GM18526 (cell line): Measurements from ENCODE around the gene FOXA2.

Experiments used
- POLR2A ChIP-seq: IDR thresholded peaks from 3 replicates; pipeline ENCODE4 v1.6.1; 2011; ENCODE audit not compliant: insufficient read length; ENCODE audit errors: extremely low read depth

FOXA2 gene

GRCh38 chr20:22576733-22577514, 7.4 kb downstream of the FOXA2 start:
- no peak for TF ChIP-seq POLR2A

DNA sequence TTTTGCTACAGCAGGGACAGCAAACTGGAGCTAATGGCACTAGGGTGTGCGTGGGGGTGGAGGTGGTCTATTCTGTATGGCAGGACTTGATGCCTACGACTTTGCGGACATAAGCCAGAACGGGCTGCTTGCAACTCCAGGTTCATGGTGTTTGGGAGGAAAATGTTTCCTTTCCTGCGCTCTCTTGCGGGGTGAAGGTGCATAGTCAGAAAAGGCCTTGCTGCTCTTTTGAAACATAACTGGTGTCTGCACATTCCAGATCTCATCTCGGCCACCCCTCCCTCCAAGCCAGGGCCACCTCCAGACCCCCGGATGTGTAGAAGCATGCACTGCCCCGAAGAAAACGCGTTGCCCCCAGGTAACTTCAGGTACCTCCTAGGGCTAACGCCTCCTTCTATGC, 8.1 kb downstream of the FOXA2 start:
- no peak for TF ChIP-seq POLR2A

- TF ChIP-seq POLR2A, result no peak
Observed at GRCh38 chr20:22575737-22576136, 8.6 kb downstream of the FOXA2 start.

DNA sequence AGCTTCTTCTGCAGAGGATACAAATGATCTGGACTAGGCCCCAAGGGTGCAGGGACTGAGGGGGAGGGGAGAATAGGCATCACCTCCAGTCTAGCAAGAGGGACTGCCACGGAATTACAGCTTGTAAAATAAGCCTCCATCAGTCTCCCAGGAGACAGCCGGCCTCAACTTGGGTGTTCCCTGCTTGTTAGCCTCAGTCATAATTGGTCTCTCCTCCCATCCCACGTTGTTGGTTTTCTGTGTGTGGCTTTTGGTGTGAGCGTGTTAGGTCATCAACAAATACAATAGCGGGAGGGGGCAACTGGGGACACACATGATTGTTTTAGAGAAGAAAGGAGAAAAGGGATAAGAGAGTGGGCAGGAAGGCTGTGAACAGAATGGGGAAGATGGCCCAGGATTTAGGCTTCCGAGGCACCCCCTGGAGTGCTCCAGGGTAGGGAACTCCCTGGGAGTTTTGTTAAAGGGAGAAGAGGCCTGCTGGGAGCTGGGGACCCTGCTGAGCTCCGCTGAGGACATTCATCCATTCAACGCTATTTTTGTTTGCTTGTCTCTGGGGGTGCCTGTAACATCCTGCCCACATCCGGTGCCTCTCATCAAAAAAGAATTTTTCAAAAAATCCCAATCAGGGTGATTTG, 9.2 kb downstream of the FOXA2 start:
- no peak for TF ChIP-seq POLR2A

GRCh38 chr20:22574545-22575086, 9.8 kb downstream of the FOXA2 start:
- TF ChIP-seq POLR2A, result no peak

DNA sequence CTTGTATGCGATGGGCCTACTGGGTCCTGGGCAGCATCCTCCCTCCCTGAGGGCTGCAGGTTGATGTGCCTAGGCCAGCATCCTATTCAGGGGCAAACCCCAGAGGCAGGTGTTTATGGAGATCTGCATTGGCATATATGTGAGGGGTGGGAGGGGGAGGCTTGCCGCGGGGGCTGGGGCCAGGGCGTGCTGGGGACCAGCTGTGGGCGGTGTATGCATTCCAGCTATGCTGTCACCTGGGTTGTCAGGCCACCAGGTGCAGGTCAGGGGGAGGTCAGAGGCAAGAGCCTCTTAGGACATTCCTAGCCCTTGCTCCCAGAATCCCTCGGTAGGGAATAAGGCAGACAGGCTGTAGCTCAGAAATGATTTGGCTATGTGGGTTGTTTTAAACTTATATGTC, 11.9 kb downstream of the FOXA2 start:
- no peak for TF ChIP-seq POLR2A

- no peak for TF ChIP-seq POLR2A
Observed at GRCh38 chr20:22572023-22572422, 12.3 kb downstream of the FOXA2 start.

- no peak for TF ChIP-seq POLR2A
Observed at GRCh38 chr20:22569353-22569752, 15.0 kb downstream of the FOXA2 start.

DNA sequence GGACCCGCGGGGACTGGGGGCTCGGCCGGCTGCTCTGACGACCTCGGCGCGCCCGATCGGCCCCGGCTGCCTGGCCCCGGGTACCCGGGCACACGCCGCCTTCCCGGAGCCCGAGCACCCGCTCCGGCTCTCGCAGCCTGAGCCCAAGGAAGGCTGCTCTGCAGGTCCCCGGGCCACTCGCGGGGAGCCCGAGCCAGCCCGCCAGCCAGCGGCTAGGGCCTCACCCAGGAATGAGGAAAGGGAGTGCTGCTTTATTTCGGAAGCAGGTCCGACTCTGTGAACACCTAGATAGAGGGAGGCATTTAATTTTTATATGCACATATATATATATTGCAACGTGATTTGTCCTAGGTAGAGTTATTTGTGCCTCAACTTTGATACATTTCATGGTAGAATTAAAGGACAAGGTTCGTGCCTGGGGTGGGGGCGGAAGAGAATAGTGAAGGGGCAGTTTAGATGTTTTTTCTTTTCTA, 15.5 kb downstream of the FOXA2 start:
- TF ChIP-seq POLR2A, result no peak

GRCh38 chr20:22567944-22568871, 16.2 kb downstream of the FOXA2 start:
- TF ChIP-seq POLR2A, result no peak

DNA sequence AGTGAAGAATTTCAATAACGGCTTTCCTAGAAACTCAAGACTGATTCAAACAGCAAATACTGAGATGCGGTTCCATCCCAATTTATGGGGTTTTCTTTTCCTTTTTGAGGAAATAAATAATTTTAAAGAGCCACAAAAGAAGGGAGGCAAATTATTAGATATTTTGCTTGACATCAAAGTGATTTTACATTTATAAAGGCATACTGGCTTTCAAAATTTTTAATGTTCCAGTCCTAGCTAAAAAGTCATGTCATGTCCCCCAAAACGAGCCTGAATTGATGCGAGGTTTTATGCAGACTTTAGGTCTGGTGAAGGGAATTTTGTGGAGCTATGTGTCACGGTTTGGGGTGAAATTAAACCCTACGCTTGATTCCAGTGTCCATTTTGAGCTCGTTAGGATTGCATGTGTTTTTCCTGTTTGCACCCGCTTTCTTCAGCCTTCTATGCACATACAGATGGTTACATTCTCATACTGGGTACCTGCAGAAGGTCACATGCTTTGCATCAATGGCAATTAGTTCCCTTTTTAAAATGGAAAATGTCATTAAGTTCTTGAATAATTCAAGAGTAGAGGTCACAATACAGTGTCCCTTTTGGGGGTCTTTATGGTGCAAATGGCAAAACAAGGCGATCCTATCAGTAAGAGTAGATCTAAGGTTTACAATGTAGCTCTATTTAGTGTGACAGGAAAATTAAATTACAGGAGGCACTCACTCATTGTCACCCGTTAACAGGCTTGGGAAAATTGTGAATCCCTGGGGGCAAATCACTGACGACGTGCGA, 17.3 kb downstream of the FOXA2 start:
- TF ChIP-seq POLR2A, result no peak

DNA sequence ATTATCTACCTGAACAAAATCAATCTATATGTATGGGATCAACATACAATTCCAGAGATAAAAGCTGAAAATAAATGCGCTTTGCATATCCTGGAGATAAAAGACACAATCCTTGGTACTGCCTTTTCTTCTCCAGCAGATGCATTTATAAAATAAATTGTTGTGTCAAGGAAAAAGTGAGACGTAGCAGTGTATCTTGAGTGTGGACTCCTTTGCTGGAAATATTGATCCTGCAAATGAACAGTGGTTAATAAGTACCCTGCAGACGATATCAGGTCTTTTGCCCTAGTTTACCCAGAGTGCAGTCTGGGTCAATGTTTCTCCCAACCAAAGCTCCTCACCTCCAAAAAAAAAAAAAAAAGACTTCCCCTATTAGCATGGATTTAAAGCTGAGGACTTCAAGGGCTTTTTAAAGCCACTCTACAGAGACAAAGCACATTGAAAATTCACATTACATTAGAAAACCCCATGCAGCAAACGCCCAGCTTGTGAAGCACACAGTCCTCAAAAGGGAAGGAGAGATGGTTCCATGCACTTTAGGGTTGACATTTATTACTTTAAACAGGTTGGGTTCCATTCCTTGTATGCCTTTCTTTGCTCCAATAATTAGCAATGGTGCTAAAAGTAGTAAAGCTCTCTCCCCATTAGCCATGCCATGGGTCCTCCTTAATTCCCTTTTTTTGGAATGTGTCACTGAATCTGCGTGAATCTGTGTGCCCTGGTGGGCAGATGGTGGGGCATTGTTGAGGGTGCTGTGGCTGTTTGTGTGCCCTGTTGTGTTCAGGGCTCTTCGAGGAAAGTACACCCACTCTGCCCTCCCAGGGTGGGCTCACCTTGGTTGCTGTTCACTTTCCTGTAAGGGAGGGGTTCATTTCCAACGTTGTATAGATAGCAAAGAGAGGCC, 21.1 kb downstream of the FOXA2 start:
- TF ChIP-seq POLR2A, result no peak

- TF ChIP-seq POLR2A, result no peak
Observed at GRCh38 chr20:22562620-22563019, 21.8 kb downstream of the FOXA2 start.
